ENCODE results near the gene DYNLL1. TPM values are rescaled to one million over a fixed set of nuclear protein-coding genes. Genes with fewer than 3 reads are reported as not detected.
"Not testable (repeated sequence)": the region's sequence is repeated elsewhere in the genome, so short reads cannot be mapped to it uniquely, and the experiment has no call there.

The DYNLL1 gene
- total RNA-seq, 1 experiment from 2014 or later, result 600 TPM

DNA sequence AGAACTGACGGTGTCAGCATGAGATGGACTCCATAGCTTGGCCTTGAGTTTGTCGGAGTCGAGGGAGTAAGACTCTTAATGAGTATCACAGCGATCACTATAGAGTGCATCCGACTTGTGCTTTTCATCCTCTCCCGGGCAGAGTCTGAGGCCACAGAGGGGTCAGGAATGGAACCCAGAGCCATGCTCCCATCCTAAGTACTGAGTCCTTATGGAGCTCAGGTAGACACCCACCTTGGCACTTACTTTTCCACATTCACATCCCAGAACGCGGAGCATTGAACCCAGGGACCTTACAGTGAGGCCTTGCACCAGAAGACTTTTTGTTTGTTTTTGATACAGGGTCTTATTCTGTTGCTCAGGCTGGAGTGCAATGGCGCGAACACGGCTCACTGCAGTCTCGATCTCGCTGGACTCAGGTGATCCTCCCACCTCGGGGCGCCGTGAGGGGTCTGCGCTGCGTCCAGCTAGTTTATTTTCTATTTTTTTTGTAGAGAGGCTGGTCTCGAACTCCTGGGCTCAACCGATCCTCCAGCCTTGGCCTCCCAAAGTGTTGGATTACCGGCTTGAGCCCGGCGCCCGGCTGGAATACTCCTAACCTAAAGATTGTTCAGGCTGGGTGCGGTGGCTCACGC, 25.6 kb upstream of the DYNLL1 start:
- in situ Hi-C loops (cut with HindIII; ENCODE audit: low pct_unique_long_range_greater_than_20kb, low sequenced_read_pairs), result no loop called here
- DNase-seq (ENCODE audit: low read depth), result no peak

DNA sequence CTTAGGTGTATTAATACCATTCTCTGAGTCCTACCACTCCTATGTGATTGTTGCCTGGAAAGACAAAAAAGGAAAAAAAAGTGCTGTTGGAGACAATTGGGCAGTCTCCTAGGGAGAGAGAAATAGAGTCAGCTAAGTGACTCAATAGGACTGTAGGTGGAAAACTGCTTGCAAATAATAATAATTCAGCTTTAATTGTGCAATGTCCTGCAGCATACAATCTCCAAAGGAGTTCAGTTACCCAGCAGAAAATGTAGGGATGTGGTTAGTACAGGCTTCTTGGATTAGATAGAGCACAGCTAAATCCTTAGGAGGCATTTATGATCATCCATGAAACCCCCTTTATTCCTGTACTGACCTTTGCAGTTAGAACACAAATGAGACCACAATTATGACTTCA, 23.4 kb upstream of the DYNLL1 start:
- DNase-seq (ENCODE audit: low read depth), result no peak
- in situ Hi-C loops (cut with HindIII; ENCODE audit: low pct_unique_long_range_greater_than_20kb, low sequenced_read_pairs), result no loop called here

DNA sequence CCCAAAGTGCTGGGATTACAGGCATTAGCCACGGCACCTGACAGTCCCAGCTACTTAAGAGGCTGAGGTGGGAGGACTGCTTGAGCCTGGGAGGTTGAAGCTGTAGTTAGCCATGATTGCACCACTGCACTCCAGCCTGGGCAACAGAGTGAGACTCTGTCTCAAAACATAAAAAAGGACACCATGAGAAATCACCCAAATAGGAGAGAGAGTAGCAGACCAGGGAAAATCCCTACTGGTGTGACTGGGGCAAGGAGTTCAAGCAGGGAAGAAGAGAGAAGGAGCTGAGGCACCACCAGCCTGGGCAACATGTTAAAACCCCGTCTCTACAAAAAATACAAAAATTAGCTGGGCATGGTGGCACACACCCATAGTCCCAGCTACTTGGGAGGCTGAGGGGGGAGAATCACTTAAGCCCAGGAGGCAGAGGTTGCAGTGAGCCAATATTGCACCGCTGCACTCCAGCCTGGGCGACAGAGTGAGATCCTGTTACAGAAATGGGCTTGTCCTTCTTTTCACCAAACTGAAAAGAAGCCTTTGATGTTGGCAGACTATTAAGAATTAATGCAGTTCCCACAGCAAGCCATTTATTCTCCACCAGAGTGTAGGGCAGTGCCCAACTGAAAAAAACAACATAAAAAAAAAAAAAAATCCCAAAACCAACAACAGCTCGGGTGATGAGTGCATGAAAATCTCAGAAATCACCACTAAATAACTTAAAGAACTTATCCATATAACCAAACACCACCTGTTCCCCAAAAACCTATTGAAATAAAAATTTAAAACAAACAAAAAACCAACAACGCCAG, 21.9 kb upstream of the DYNLL1 start:
- no peak for DNase-seq (ENCODE audit: low read depth)
- in situ Hi-C loops (cut with HindIII; ENCODE audit: low pct_unique_long_range_greater_than_20kb, low sequenced_read_pairs), result no loop called here

DNA sequence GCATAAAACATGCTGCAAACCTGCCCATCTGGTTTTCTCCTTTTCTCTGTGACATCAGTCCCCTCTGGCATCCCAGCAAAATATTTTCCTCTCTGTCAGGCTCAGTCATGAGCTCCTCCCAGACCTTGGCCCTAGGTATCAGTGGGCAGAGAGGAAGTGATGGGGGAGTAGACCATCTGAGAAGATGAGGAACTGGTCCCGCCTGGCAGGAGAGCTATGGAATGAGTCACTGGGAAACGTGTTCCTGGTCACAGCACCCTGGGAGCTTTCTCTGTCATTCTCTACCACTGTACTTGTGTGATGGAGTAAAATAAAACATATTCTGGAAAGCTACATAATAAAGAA, 21.3 kb upstream of the DYNLL1 start:
- DNase-seq (ENCODE audit: low read depth), result peak; percentile 86
- in situ Hi-C loops (cut with HindIII; ENCODE audit: low pct_unique_long_range_greater_than_20kb, low sequenced_read_pairs), result no loop called here

DNA sequence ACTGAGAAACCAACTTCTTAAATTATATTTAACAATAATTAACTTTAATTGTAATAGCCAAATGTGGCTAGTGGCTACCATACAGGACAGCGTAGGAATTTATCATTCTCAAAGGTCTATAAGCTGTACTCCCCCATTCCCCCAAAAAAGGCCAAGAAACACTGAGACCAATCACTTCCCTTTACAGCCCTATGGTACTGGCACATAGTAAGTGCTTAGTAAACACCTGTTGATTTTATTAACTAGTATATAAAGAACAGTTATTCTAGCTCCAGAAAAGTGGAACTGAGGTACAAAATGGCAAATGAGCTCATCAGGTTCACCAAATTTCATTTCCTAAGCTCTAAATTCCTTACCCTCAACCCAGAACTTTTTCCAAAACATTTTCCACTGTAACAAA, 20.3 kb upstream of the DYNLL1 start:
- no peak for DNase-seq (ENCODE audit: low read depth)
- in situ Hi-C loops (cut with HindIII; ENCODE audit: low pct_unique_long_range_greater_than_20kb, low sequenced_read_pairs), result no loop called here

DNA sequence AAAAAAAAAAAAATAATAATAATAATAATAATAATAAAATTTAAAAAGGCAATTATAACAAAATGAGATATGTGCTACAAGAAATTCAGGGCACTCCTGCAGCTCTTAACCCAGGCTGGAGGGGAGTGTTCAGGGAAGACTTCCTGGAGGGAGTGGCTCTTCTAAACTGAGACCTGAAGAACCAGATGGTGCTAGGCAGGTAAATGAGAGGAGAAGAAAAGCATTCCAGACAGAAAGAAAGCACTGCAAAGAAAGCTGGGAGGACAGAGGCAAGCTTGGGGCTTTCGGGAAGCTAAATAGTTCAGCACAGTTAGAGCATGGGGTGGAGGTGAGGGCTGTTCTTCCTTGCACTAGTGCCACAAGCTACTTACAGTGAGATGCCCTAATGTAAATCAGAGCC, 16.5 kb upstream of the DYNLL1 start:
- DNase-seq (ENCODE audit: low read depth), result no peak
- in situ Hi-C loops (cut with HindIII; ENCODE audit: low pct_unique_long_range_greater_than_20kb, low sequenced_read_pairs), result no loop called here

DNA sequence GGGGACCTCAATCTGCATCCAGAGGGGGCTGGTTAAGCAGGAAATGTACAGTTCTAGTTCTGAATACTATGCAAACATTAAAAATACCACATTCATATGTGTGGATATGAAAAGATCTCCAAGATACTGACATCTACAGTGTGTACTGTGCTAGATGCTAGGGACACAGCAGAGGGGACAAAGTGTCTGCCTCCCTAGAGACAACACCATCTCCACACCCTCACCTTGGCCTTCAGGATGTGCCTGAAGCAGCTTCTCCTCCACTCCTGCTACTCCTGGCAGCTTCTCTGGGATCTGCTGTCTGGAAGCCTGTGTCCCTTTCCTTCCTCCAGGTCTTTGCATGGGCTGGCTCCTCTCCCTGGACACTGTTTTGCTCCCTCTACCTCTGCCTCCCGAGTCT, 15.7 kb upstream of the DYNLL1 start:
- in situ Hi-C loops (cut with HindIII; ENCODE audit: low pct_unique_long_range_greater_than_20kb, low sequenced_read_pairs), result no loop called here
- DNase-seq (ENCODE audit: low read depth), result no peak

DNA sequence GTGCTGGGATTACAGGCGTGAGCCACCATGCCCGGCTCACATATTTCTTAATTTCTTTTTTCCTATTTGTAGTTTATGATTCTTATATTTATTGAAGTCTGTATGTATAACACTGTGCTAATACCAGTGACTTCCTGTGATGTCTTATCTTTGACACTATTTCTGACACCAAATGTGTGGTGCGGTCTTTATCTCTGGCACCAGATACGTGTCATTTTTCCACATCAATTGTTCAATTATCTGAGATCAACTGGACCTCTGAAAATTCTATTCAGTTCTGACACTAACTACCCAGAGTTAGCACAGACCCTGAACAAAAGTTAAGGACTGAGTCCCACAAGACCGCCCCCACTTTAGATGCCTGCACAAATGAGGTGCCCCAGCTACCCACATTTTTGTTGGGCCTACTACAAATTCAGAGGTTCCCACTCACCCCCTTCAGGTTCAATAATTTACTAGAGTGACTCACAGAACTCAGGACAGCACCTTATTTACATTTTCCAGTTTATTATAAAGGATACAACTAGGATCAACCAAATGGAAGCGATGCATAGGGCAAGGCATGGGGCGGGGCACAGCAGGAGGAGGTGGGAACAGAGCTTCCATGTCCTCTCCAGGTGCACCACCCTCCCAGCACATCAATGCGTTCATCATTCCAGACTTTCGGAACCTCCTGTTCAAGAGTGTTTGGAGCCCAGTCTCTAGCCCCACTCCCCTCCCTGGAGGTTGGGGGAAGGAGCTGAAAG, 14.7 kb upstream of the DYNLL1 start:
- in situ Hi-C loops (cut with HindIII; ENCODE audit: low pct_unique_long_range_greater_than_20kb, low sequenced_read_pairs), result no loop called here
- no peak for DNase-seq (ENCODE audit: low read depth)

DNA sequence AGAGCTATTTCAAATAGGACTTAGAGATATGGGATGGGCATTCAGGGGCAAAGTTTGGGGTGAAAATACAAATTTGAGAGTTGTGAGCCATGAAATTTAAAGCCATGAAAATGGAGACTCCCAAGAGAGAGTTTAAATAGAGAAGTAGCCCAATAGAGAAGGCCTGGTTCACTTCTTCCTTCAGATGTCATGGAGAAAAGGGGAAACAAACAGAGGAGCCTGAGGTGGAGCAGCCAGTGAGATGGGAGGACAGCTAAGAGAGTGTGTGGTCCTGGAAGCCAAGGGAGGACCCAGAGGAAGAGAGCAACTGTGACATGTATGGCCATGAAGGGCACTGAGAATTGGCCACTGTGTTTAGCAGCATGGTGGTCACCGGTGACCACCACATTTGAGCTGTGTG, 12.3 kb upstream of the DYNLL1 start:
- in situ Hi-C loops (cut with HindIII; ENCODE audit: low pct_unique_long_range_greater_than_20kb, low sequenced_read_pairs), result no loop called here
- no peak for DNase-seq (ENCODE audit: low read depth)

DNA sequence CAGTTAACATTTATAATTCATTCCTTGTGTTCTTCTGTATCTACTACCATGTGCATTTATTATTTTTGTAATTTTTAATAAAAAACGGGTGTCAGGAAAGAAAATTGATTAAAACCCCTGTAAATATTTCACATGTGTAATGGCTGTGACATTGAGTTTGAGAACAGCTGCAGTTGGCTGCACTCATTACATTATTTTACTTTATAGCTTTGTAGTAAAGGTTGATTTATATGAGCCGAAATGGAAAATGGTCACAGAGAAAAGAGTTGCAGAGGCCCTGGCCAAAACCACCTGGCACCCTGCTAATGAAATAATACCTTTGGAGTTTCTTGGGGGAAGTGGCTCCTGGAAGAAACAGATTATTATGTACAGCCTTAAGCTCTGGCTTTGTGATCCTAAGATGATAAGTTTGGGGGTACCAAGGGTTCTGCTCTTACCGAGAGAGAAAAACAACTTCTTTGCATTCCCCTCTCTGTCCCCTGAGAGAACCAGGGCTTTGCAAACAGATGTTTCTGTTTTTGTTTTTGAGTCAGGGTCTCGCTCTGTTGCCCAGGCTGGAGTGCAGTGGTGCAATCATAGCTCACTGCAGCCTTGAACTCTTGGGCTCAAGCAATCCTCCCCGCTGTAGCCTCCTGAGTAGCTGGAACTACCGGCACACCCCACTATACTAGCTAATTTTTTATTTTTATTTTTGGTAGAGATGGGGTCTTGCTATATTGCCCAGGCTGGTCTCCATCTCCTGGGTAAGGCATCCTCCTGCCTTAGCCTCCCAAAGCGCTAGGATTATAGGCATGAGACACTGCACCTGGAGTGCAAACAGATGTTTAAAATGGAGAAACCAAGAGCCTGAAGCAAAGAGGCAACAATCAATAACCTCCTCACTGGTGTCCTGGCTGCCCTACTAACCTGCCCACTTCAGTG, 9.7 kb upstream of the DYNLL1 start:
- in situ Hi-C loops (cut with HindIII; ENCODE audit: low pct_unique_long_range_greater_than_20kb, low sequenced_read_pairs), result no loop called here
- DNase-seq (ENCODE audit: low read depth), result no peak

DNA sequence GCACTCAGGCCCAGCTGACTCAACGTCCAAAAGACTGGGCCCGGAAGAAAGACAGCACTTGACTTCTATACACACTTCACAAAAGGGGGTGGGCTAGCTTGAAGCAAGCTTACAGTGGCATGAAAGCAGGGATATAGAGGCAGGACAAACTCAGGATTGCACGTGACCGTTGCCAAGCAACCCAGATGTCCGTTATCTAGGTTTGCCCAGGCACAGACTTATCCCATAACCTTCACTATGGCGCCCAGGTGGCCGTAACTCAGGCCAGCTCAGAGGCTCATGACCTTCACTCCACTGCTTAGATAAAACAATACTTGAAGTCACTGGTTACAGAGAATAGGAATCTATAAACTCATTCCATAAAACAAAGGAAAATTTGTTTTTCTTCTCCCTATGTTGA, 8.4 kb upstream of the DYNLL1 start:
- in situ Hi-C loops (cut with HindIII; ENCODE audit: low pct_unique_long_range_greater_than_20kb, low sequenced_read_pairs), result not testable (repeated sequence)

DNA sequence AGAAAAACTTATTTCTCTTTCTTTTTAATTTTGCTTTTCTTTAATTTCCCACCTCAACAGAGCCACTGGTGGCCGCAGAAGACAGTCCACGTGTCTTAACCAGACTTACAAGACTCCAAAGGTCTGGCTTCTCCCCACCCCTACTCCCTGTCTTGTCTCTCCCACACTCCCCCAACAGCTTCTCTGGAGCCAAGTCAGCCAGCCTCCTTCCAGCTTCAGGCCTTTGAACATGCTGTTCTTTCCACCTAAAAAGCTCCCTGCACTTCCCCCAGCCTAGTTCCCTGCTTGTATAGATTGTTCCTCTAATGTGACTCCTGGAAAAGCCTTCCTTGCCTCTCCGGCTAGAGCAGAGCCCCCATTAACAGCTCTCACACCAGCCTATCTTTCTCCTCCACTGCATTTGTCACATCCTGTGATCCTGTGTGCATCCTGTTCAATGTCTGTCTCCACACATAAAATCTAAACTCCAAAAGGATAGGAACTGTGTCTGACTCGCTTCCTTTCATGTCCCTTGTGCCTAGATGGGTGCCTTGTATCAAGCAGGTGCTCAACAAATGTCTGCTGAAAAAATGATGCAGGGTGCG, 7.8 kb upstream of the DYNLL1 start:
- in situ Hi-C loops (cut with HindIII; ENCODE audit: low pct_unique_long_range_greater_than_20kb, low sequenced_read_pairs), result no loop called here

More for the DNA sequence above, 8.4 kb upstream of the DYNLL1 start:
- DNase-seq (ENCODE audit: low read depth), result not testable (repeated sequence)

DNA sequence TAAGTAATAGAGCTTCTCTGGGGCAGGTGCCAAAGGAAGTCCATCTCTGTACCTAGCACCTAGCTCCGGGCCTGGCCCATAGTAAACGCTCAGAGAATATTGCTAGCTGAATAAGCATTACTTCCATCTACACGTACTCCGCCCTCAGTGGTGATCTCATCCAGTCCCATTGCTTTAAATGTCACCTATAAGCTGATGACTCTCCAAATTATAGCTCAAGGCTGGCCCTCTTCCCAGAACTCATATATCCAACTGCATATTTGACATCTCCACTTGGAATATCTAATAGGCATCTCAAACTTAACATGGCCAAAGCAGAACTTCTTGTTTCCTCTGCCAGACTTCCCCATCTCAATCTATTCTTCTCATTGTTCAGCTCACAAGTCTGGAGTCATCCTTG, 6.9 kb upstream of the DYNLL1 start:
- in situ Hi-C loops (cut with HindIII; ENCODE audit: low pct_unique_long_range_greater_than_20kb, low sequenced_read_pairs), result no loop called here
- DNase-seq (ENCODE audit: low read depth), result peak; percentile 19

More for the DNA sequence above, 7.8 kb upstream of the DYNLL1 start:
- DNase-seq (ENCODE audit: low read depth), result no peak

DNA sequence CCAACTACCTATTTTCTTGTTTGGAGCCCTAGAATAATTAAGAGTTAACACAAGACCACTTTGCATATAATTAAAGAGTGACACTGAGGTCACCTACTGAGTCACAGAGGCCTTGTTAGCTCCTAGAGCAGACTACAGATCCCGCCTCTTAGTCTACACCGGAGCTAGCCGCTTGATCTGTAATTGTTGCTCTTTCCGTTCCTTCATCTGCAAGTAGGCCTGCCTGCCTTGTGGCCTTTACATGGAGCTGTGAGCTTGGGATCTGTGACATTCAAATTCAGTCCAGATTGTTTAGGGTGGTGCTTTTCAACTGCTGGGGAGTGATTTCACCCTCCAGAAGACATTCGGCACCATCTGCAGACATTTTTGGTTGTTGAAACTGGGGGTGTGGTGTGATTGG, 5.6 kb upstream of the DYNLL1 start:
- no peak for DNase-seq (ENCODE audit: low read depth)

DNA sequence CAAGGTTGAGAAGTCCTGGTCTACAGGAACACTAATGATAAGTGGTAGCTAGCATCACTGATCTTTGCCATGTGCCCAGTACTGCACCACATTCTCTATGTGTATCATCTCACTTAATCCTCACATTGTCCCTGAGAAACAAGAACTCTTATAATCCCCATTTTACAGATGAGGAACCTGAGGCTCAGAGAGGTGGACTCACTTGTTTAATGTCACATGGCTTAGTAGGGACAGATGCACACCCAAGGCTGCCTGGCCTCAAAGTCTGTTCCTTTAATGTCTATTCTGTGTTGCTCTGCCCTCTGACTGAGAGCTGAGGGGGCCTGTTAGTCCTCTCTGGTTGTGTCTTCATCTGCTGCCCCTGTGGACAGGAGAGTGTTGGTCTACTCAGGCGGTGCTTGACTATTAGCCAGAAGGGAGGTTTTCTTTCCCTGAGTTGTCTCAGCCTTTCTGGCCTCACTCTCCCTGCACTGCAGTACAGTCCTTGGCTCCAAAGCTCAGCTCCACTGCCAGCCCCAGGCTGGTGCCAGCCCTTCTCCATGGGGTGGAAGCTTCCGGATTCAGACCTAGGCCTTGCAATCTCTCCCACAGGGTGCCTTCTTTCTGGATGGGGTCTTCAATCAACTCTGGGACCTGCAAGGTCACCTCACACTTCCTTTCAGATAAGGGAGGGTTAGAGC, 4.9 kb upstream of the DYNLL1 start:
- DNase-seq (ENCODE audit: low read depth), result no peak
- in situ Hi-C loops (cut with HindIII; ENCODE audit: low pct_unique_long_range_greater_than_20kb, low sequenced_read_pairs), result no loop called here

More for the DNA sequence above, 5.6 kb upstream of the DYNLL1 start:
- in situ Hi-C loops (cut with HindIII; ENCODE audit: low pct_unique_long_range_greater_than_20kb, low sequenced_read_pairs), result no loop called here

DNA sequence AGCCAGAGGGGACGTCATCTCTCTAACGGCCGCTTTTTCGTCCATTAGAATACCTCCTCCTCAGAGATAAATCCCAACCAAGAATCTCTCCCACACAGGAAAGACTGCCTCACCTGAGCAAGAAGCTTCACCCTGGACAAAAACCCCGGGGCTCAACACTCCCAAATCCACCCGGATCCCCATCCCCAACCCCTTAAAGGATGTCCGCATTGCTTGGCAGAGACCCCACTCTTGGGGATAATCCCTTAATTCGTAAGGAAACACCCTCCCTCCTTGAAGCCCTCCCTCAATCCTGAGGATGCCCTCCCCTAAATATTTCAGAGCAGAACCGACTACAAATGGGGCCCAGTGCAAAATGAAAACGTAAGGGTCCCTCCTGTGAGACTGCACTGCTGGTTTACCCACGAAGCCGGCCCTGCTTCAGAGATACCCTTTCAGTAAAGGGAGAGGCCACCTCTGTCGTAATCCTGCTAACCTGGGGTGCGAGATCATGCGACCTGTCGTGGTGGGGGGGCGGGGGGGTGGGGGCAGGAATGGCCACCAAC, 655 bp upstream of the DYNLL1 start:
- in situ Hi-C loops (cut with HindIII; ENCODE audit: low pct_unique_long_range_greater_than_20kb, low sequenced_read_pairs), result no loop called here
- no peak for DNase-seq (ENCODE audit: low read depth)
